GM10266 (cell line): ENCODE results near the gene SMCO2.

Experiments
- DNase-seq: peaks from one replicate; pipeline ENCODE4 v3.0.0; 2012; ENCODE audit errors: extremely low spot score
- CTCF ChIP-seq: IDR thresholded peaks from 2 replicates; pipeline ENCODE4 v1.5.1; 2012; ENCODE audit warnings: mild to moderate bottlenecking, low read depth; ENCODE audit not compliant: control insufficient read depth, insufficient read depth; ENCODE audit errors: missing control alignments

The SMCO2 gene

GRCh38 chr12:27524839-27525753 is 78.6 kb downstream of the SMCO2 start:
- no peak for DNase-seq
- no peak for TF ChIP-seq CTCF

GRCh38 chr12:27527512-27527911 is 81.0 kb downstream of the SMCO2 start:
- no peak for DNase-seq
- no peak for TF ChIP-seq CTCF

GRCh38 chr12:27528788-27529187 is 82.3 kb downstream of the SMCO2 start:
- TF ChIP-seq CTCF, result no peak
- DNase-seq, result no peak

- no peak for DNase-seq
- no peak for TF ChIP-seq CTCF
These were observed 83.8 kb downstream of the SMCO2 start for GRCh38 chr12:27530157-27530922.

GRCh38 chr12:27531896-27532295 is 85.4 kb downstream of the SMCO2 start:
- TF ChIP-seq CTCF, result no peak
- no peak for DNase-seq

- TF ChIP-seq CTCF, result no peak
- DNase-seq, result peak; percentile 33
These were observed 87.7 kb downstream of the SMCO2 start for GRCh38 chr12:27534060-27534764.
